ENCODE data around the gene C8B.

C8B gene

GRCh38 chr1:56970280-56970679, 4.5 kb upstream of the C8B start:
- DNase-seq, result no peak

GRCh38 chr1:56968878-56969495, 3.2 kb upstream of the C8B start:
- no peak for DNase-seq

DNA sequence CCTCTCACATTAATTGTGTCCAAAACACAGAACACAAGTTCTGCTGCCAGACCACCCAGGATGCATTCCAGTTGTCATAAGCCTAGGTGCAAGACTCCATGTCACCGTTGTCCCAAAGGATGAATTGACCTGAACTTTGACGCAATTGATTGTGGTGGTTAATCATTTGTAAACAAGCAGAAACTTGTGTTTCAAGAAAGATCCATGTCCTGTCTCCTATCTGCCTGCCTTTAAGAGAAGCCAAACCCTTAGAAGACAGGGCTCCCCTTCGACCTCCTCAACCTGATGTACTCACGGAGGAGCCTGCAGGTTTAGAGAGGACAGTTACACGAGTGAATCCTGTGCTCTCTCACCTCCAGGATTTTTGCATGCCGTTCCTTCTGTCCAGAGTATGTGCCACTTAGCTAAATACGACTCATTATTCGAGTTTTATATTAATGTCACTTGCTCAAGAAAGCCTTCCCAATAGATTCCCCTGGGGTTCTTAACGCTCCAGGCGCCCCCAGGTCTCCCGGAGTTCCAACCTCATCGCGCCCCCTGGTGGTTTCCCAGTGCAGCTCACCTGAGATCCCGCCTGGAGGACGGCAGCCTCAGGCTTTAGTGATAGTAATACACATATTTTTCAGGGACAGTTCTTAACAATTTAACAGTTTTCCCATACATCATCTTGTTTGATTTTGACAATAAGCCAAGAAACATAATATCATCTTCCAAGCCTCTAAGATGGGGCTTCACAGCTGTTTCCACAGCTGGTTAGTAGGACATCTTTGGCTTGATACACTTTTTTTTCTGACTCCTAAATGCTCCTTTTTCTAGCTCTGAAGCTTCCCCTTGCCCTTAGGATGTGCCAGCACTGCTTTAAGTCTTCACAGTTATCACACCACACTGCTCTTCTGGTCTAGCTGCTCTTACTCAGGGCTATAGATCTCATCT, 2.4 kb upstream of the C8B start:
- DNase-seq, result no peak

GRCh38 chr1:56967355-56967754, 1.5 kb upstream of the C8B start:
- DNase-seq, result no peak

DNA sequence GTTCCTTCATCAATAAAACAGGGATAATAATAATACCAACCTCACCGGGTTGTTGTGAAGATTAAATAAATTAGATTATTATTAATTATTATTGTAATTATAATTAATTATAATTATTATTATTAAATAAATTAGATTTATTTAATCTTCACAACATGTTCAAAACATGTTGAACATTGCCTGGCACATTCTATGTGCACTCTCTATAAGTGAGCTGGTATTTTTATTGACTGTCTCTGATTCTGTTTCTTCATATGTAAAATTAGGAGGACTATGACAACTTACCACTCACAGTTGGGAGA, 834 bp upstream of the C8B start:
- no peak for DNase-seq

DNA sequence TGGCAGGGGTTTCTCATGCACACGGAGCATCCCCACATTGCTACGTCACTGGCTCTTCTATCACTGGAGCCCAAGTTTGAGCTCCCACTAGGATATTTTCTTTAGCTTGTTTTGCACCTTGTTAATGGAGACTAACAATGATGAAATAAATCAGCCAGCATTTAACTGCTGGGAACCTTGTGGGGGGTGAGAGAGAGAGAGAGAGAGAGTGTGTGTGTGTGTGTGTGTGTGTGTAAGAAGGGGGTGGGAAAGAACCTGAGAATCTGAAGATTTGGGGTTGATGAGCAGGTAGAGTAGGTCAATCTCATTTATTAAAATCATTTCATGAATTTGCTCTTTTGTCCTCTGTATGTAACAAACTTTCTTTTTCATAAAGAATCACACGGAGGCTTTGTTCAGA, 624 bp downstream of the C8B start:
- DNase-seq, result no peak

- no peak for DNase-seq
These were observed 1.3 kb downstream of the C8B start for GRCh38 chr1:56964349-56965017.

- no peak for DNase-seq
These were observed 2.1 kb downstream of the C8B start for GRCh38 chr1:56963667-56964066.

- DNase-seq, result no peak
These were observed 4.4 kb downstream of the C8B start for GRCh38 chr1:56961426-56961825.

DNA sequence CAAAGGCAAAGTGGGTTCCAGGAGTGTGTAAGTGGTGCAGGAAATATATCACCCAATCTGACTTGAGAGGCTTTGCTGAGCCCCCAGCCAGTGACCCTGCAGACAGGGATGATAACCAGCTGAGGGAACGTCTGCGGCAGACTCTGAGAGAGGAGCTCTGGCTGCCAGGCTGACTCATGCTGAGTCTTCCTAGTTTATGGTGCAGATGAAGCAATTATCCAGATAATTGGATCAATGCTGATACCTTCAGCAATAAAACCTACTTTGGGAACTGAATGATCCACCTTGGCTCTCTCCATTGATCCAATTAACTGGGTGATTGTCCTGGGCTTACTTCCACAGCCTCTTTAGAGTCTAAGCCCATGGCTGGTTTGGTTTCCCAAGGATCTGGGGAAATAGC, 7.3 kb downstream of the C8B start:
- no peak for DNase-seq

DNA sequence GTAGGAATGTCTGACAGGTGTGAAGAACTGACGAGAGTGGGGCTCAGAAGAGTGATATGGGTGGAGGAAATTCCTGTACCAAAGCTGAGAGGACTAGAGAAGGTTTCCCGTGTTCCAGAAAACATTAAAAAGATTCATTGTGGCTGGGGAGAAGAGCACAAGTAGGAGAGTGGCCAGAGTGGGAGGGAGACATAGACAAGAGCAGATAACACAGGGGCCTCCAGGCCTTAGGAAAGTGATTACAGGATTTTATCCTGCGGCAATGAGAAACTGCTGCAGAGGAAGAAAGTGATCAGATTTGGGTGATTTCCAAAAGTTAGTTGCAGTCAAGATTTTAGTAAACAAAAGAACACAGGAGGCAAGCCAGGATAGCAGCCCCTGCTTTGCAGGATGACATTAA, 7.9 kb downstream of the C8B start:
- DNase-seq, result no peak

DNA sequence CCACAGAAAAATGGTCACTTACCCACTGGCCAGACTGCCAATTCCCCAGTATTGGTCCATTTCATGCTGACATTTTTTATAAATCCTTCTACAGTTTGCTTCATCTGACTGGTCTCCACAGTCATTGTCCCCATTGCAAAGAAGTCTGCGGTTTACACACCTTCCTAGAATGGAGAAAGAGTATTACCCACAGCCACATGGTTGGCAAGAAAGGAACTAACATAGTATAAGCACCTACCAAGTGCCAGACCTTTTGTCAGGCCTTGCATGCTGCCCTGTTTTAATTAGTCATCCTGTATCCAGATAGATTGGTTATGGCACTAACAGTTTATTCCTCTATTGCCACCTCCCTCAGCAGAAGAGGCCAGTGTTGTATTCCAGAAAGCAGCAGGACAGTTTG, 11.2 kb downstream of the C8B start:
- no peak for DNase-seq

DNA sequence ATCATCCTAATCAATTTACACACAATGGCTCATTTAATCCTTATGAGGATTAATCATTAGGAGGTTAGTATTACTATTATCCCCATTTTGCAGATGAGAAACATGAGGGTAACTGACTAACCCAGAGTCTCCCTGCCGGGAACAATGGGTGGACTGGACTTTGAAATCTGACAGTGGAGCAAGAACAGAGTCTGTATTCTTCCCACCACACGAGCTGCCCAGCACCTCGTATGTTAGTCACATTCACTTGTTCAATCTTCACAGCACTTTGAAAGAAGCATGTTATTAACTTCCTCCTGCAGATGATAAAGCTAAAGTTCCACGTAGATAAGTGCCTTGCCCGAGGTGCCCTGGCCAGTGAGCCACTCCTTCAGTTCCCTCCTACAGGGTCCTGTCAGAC, 12.4 kb downstream of the C8B start:
- no peak for DNase-seq

GRCh38 chr1:56952501-56952900, 13.3 kb downstream of the C8B start:
- DNase-seq, result no peak

- DNase-seq, result no peak
These were observed 17.3 kb downstream of the C8B start for GRCh38 chr1:56948403-56949023.

DNA sequence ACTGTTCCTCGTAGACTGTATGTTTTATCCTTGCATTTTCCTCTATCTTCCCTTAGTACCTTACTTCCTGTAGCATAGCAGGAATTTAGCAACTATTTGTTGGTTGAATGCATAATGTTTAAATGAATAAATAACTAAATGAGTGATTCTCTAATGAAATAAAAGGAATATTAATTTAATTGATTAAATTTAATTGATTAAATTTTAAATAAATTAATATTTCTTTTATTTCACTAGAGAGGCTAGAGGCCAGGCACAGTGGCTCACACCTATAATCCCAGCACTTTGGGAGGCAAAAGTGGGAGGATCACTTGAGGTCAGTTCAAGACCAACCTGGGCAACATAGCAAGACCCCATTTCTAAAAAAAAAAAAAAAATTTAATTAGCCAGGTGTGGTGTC, 25.8 kb downstream of the C8B start:
- no peak for DNase-seq

DNA sequence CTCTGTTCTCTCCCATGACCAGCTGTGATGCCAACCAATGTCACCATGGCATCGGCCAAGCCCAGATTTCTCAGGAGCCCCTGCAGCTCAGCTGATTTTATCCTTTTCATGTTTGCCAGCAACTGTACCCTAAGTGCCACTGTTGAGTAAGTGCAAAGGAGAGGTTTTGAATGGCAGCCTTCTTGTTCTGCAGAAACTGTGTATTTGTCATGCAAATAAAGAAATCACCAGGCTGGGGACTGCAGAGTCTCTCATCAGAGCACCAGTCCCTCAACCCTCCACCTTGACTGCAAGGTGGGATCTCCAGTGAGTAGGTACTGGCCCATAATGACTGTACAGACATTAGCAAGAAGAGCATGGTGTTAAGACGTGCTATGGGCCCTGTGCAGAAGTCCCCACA, 26.6 kb downstream of the C8B start:
- DNase-seq, result no peak

- no peak for DNase-seq
These were observed 27.2 kb downstream of the C8B start for GRCh38 chr1:56938646-56939045.

- DNase-seq, result peak; percentile 39
These were observed 31.3 kb downstream of the C8B start for GRCh38 chr1:56934430-56935060.

GRCh38 chr1:56933606-56934005, 32.2 kb downstream of the C8B start:
- DNase-seq, result no peak

DNA sequence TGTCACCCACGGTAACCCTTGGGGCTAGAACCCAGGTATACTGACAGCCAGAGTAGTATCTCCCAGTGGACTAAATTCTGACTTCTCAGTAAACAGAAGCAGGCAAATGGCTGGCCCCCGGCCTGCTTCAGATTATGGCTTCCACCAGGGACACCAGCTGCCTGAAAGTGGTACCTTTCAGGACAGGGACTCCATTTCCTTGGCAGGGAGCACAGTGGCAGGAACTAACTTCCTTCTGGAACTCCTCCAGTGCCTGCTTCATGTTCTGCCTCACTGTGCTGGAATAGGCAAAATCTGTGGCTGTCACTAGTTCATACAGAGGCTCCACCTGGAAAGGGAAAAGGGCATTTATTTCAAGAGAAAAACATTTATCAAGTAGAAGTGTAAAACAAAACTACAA, 32.7 kb downstream of the C8B start:
- no peak for DNase-seq

DNA sequence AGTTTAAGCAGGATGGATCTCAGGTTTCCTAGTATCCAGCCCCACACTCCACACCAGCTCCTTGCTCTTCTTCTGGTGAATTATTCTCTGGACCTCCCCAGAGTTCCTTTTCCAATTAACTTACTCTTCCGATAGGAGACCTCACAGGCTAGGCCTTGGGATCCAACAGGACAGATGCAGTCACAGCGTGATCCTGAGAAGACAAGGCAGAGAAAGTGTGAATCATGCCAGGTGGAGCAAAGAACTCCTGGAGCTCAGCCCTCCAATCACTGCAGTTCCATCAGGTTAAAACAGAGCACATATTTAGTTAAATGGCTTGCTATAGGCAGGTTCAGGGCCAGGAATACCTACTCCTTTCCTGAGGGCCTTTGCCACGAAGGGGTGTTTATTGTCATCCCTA, 34.1 kb downstream of the C8B start:
- no peak for DNase-seq

DNA sequence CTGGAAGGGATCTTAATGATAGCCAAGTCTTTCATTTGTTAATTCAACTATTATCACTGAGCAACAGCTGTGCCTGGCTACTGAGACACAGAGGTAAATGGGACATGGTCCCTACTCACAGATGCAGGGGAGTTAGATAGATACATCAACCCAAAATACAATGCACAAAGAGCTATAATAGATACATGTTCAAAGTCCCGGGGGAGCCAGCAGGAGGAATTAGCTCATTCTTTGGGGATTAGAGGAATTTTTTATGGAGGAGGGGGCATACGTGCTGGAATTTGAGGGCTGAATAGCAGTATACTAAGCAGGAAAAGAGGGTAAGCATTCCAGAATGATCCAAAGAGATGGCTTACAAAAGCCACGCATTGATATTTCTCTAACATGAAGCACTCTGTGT, 34.6 kb downstream of the C8B start:
- no peak for DNase-seq

Data from retina (tissue), 1 donor.